ENCODE results near the gene TRIM71. TPM values are rescaled to one million over a fixed set of nuclear protein-coding genes. Genes with fewer than 3 reads are reported as not detected.

Gene TRIM71
- total RNA-seq, 5 donors from 2014 or later (not counting 1 experiment from before 2014, with no cell fraction given): 0.05 to 0.32 (median 0.29) TPM; not detected in 1

DNA sequence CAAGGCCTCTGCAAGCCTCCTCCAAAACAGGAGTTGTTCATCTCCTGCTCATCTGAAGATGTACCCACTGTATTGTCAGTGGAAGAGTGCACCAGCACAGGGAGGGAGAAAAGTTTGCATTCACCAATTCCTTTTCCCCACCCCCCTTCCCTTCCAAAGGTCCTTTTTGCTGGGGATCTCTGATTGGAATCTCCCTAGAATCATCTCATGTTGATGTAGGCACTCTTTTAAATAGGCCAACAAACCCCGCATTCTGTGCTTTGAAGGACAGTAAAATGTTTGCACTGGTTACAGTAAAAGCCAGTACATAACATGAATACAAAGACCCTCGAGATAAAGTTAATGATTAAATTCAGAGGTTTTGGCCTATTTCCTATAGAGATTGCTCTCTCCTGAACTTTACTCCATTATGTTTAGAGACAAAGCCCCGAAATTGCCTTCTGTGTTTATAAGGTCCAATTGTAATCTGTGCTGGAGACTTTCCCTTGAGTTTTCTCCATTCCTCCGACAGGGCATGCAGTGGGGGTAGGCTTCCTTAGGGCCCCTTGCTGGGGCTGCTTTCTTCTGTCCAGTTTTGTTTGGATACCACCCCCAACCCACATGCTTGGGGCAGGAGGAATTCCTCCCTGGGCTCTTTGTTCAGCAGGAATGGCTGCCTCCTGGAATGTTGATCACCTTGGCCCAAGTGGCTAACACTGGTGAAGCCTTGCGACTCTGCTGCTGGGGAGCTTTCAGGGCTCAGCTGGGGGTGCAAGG, 22.5 kb downstream of the TRIM71 start:
- Mint-ChIP-seq H3K36me3 (no peaks in the 10 kb centered on the region), H3K27ac (no peak overlapping the region), H3K9me3 (no peaks in the 10 kb centered on the region), H3K27me3 (peaks cover 0 to 3% of the 10 kb centered on the region in 2 donors), H3K4me1 (peaks cover 7 to 10% (median 10%) of the 10 kb centered on the region in 3 donors), H3K4me3 (no peak overlapping the region)
- WGBS (ENCODE audit: insufficient coverage): 83% methylated on average over 1 of the region's 5 CpGs
- H3K27me3 ChIP-seq (replicated peaks in 1 of 2; ENCODE audit: control insufficient read depth in 2 of 2, extremely low read depth in 1 of 2, insufficient read depth in 2 of 2, low read length in 1 of 2): peaks cover 0 to 7% of the 10 kb centered on the region in 2 experiments
- POLR2A ChIA-PET: interaction anchor here in 1 of 2 donors (0.6 kb wide), 1 partner anchor 1510 kb away, joined by 4 read pairs; no protein-coding TSS in a partner anchor
- H3K36me3 ChIP-seq (ENCODE audit: control insufficient read depth in 2 of 2, extremely low read depth in 1 of 2, insufficient read depth in 1 of 2, low read length in 1 of 2): no peaks in the 10 kb centered on the region
- CTCF ChIA-PET: no interaction called here
- ATAC-seq (replicated peaks in 1 of 4): no peak
- H3K4me1 ChIP-seq (ENCODE audit: control insufficient read depth in 1 of 2, extremely low read depth in 1 of 2, insufficient read depth in 2 of 2, low read length in 2 of 2): peaks cover 0 to 8% of the 10 kb centered on the region in 2 experiments
- no peak overlapping the region for H3K27ac ChIP-seq (ENCODE audit: low read length)
- H3K9me3 ChIP-seq: no peaks in the 10 kb centered on the region
- no peak overlapping the region for H3K4me3 ChIP-seq (ENCODE audit: control insufficient read depth in 1 of 2, extremely low read depth in 1 of 2, low read length in 1 of 2)
- no peak for DNase-seq

DNA sequence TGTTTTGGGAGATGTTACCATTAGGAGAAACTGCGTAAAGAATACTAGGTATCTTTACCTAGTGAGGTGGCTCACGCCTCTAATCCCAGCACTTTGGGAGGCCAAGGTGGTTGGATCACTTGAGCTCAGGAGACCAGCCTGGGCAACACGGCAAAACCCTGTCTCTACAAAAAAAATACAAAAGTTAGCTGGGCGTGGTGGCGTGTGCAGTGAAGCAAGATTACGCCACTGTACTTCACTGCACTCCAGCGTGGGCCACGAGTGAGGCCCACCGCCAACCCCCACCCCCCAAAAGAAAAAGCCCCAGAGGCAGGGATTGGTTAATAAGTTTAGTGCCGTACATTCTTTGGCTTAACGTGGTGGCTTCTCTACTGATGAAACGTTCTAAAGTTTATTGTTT, 23.5 kb downstream of the TRIM71 start:
- ATAC-seq (replicated peaks in 1 of 4) (no peak), DNase-seq (no peak)
- Mint-ChIP-seq H3K27me3 (peaks cover 0 to 3% of the 10 kb centered on the region in 2 donors), H3K4me1 (peaks cover 7 to 10% (median 10%) of the 10 kb centered on the region in 3 donors), H3K27ac (no peak overlapping the region), H3K36me3 (no peaks in the 10 kb centered on the region), H3K4me3 (no peak overlapping the region), H3K9me3 (no peaks in the 10 kb centered on the region)
- peaks cover 0 to 7% of the 10 kb centered on the region in 2 experiments for H3K27me3 ChIP-seq (replicated peaks in 1 of 2; ENCODE audit: control insufficient read depth in 2 of 2, extremely low read depth in 1 of 2, insufficient read depth in 2 of 2, low read length in 1 of 2)
- no peaks in the 10 kb centered on the region for H3K9me3 ChIP-seq
- WGBS (ENCODE audit: insufficient coverage): no CpG with 5 or more reads among the region's 12 CpGs
- CTCF ChIA-PET: no interaction called here
- no peak overlapping the region for H3K27ac ChIP-seq (ENCODE audit: low read length)
- H3K36me3 ChIP-seq (ENCODE audit: control insufficient read depth in 2 of 2, extremely low read depth in 1 of 2, insufficient read depth in 1 of 2, low read length in 1 of 2): no peaks in the 10 kb centered on the region
- H3K4me3 ChIP-seq (ENCODE audit: control insufficient read depth in 1 of 2, extremely low read depth in 1 of 2, low read length in 1 of 2): no peak overlapping the region
- POLR2A ChIA-PET: no interaction called here
- H3K4me1 ChIP-seq (ENCODE audit: control insufficient read depth in 1 of 2, extremely low read depth in 1 of 2, insufficient read depth in 2 of 2, low read length in 2 of 2): peaks cover 0 to 8% of the 10 kb centered on the region in 2 experiments

DNA sequence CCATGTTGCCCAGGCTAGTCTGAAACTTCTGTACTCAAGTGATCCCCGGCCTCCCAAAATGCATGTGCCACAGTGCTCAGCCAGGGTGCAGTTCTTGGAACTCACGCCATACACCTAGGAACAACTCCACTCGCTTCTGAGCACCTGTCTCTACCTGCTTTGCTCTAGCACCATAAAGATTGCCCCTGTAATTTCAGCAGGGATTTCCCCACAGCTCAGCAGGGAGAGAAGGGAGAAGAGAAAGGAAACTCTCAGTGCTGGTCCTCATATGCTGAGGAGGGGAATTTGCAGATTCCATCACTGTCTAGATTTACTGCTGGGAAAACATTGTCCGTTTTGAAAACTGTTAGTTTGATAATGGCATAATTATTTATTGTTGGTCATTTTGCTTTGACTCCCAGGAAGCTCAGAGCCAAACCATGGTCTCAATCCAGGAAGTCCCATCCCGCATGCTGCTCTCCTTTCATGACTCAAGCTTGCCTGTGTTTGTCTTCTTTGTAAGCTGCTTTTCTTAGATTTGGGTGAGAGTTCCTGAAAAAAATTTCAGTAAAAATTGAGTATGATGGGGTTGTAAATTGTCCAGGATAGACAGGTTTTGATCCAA, 24.2 kb downstream of the TRIM71 start:
- no peaks in the 10 kb centered on the region for H3K9me3 ChIP-seq
- peaks cover 7 to 10% (median 10%) of the 10 kb centered on the region in 3 donors for H3K4me1 Mint-ChIP-seq
- H3K4me3 Mint-ChIP-seq: no peak overlapping the region
- 74% methylated on average over 4 of the region's 5 CpGs for WGBS (ENCODE audit: insufficient coverage)
- no peaks in the 10 kb centered on the region for H3K9me3 Mint-ChIP-seq
- no peaks in the 10 kb centered on the region for H3K36me3 Mint-ChIP-seq
- ChIA-PET POLR2A (no interaction called here), CTCF (no interaction called here)
- peaks cover 0 to 8% of the 10 kb centered on the region in 2 experiments for H3K4me1 ChIP-seq (ENCODE audit: control insufficient read depth in 1 of 2, extremely low read depth in 1 of 2, insufficient read depth in 2 of 2, low read length in 2 of 2)
- H3K27ac ChIP-seq (ENCODE audit: low read length): no peak overlapping the region
- peaks cover 0 to 8% of the 10 kb centered on the region in 2 experiments for H3K27me3 ChIP-seq (replicated peaks in 1 of 2; ENCODE audit: control insufficient read depth in 2 of 2, extremely low read depth in 1 of 2, insufficient read depth in 2 of 2, low read length in 1 of 2)
- H3K27ac Mint-ChIP-seq: no peak overlapping the region
- peaks cover 0 to 3% of the 10 kb centered on the region in 2 donors for H3K27me3 Mint-ChIP-seq
- no peaks in the 10 kb centered on the region for H3K36me3 ChIP-seq (ENCODE audit: control insufficient read depth in 2 of 2, extremely low read depth in 1 of 2, insufficient read depth in 1 of 2, low read length in 1 of 2)
- no peak for ATAC-seq (replicated peaks in 1 of 4)
- DNase-seq: no peak
- no peak overlapping the region for H3K4me3 ChIP-seq (ENCODE audit: control insufficient read depth in 1 of 2, extremely low read depth in 1 of 2, low read length in 1 of 2)

DNA sequence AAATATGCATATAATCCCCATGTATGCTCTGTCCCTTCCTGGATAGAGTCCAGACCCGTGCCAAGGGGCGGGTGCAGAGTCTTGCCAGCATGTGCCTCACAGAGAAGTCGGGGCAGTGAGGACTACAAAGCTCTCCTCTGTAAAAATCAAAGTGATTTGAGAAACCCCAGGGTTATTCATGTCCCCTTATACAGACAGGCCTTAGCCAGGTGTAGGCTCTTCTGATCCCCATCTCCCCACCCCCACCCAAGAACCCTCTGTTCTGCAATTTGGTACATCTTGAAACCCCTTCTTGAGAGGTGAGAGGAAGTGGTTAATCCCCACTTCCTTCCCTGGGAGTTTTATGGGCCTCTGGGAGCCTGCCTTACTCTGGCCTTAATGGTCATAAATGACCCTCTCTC, 24.7 kb downstream of the TRIM71 start:
- no peak overlapping the region for H3K27ac Mint-ChIP-seq
- ATAC-seq (replicated peaks in 1 of 4): no peak
- Histone ChIP-seq H3K4me3 (ENCODE audit: control insufficient read depth in 1 of 2, extremely low read depth in 1 of 2, low read length in 1 of 2) (no peak overlapping the region), H3K9me3 (no peaks in the 10 kb centered on the region), H3K36me3 (ENCODE audit: control insufficient read depth in 2 of 2, extremely low read depth in 1 of 2, insufficient read depth in 1 of 2, low read length in 1 of 2) (no peaks in the 10 kb centered on the region), H3K4me1 (ENCODE audit: control insufficient read depth in 1 of 2, extremely low read depth in 1 of 2, insufficient read depth in 2 of 2, low read length in 2 of 2) (peaks cover 0 to 8% of the 10 kb centered on the region in 2 experiments), H3K27ac (ENCODE audit: low read length) (no peak overlapping the region), H3K27me3 (replicated peaks in 1 of 2; ENCODE audit: control insufficient read depth in 2 of 2, extremely low read depth in 1 of 2, insufficient read depth in 2 of 2, low read length in 1 of 2) (peaks cover 0 to 11% of the 10 kb centered on the region in 2 experiments)
- no peaks in the 10 kb centered on the region for H3K36me3 Mint-ChIP-seq
- WGBS (ENCODE audit: insufficient coverage): 65% methylated on average over 3 of the region's 3 CpGs
- H3K4me1 Mint-ChIP-seq: peaks cover 7 to 10% (median 10%) of the 10 kb centered on the region in 3 donors
- POLR2A ChIA-PET: no interaction called here
- no peaks in the 10 kb centered on the region for H3K9me3 Mint-ChIP-seq
- CTCF ChIA-PET: no interaction called here
- no peak for DNase-seq
- peaks cover 0 to 3% of the 10 kb centered on the region in 2 donors for H3K27me3 Mint-ChIP-seq
- H3K4me3 Mint-ChIP-seq: no peak overlapping the region

DNA sequence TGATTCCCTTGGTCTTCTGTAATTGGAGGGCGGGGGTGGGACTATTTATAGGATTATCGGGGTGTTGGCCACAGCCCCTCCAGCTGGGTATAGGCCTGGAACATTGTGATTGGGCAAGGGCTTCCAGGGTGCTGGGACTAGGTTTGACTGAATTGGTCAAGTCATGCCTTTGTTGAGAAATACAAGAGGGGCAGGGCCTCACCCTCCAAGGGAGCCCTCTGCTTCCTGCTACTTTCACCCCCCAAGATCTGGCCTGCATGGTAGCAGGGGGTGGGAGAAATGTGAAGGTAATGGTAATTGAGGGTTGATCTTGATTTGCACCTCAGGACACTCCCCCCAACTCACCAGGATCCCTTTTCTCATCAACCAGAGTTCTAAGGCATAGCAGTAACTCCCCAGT, 25.2 kb downstream of the TRIM71 start:
- ATAC-seq (replicated peaks in 1 of 4) (no peak), DNase-seq (no peak)
- ChIA-PET CTCF (no interaction called here), POLR2A (no interaction called here)
- Mint-ChIP-seq H3K4me3 (no peak overlapping the region), H3K4me1 (peaks cover 7 to 10% (median 10%) of the 10 kb centered on the region in 3 donors), H3K27ac (no peak overlapping the region), H3K36me3 (no peaks in the 10 kb centered on the region), H3K9me3 (no peaks in the 10 kb centered on the region), H3K27me3 (peaks cover 0 to 3% of the 10 kb centered on the region in 2 donors)
- Histone ChIP-seq H3K27ac (ENCODE audit: low read length) (no peak overlapping the region), H3K27me3 (replicated peaks in 1 of 2; ENCODE audit: control insufficient read depth in 2 of 2, extremely low read depth in 1 of 2, insufficient read depth in 2 of 2, low read length in 1 of 2) (peaks cover 0 to 11% of the 10 kb centered on the region in 2 experiments), H3K36me3 (ENCODE audit: control insufficient read depth in 2 of 2, extremely low read depth in 1 of 2, insufficient read depth in 1 of 2, low read length in 1 of 2) (no peaks in the 10 kb centered on the region), H3K4me3 (ENCODE audit: control insufficient read depth in 1 of 2, extremely low read depth in 1 of 2, low read length in 1 of 2) (no peak overlapping the region), H3K9me3 (no peaks in the 10 kb centered on the region), H3K4me1 (ENCODE audit: control insufficient read depth in 1 of 2, extremely low read depth in 1 of 2, insufficient read depth in 2 of 2, low read length in 2 of 2) (peaks cover 0 to 8% of the 10 kb centered on the region in 2 experiments)
- WGBS (ENCODE audit: insufficient coverage): 83% methylated on average over 1 of the region's 2 CpGs

DNA sequence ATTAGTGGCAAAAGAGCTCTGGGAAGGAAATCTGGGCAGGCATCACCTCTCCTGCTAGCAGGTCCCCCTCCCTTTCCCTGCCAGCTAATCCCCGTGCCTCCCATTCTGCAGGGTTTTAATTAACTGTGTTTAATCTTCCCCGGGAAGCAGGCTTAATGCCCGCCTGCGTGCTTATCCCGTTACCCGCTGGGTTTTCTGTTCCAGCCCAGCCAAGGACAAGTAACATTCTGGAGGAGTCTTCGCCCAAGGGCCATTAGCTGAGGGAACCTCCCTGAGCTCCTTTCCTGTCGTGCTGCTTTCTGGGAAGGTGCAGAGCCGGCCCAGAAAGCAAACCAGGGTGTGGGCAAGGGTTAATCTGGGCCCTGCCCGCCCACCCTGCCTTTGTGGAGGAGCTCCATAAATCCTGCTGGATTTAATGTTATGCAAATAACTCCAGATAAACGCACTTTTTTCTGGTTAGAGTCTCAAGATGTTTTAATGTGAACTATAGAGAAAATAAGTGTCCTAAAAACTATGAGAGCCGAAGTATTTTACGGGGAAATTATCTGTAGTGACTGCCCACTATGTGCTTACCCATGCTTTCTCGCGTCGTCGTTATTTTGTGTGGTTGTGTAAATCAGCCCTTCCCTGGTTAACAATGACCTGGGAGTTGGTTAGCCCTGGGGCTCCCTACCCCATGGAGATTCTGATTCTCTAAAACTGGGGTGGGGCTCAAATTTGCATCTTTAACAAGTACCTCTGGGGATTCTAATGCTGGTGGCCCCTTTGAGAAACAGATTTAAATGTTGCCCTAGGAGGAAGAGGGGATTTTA, 25.9 kb downstream of the TRIM71 start:
- no peaks in the 10 kb centered on the region for H3K9me3 Mint-ChIP-seq
- H3K4me1 ChIP-seq (ENCODE audit: control insufficient read depth in 1 of 2, extremely low read depth in 1 of 2, insufficient read depth in 2 of 2, low read length in 2 of 2): peaks cover 0 to 8% of the 10 kb centered on the region in 2 experiments
- DNase-seq (no peak), ATAC-seq (replicated peaks in 1 of 4) (no peak)
- ChIA-PET CTCF (interaction anchor here in 1 of 2 donors (0.7 kb wide), 1 partner anchor 78 kb away, joined by 3 read pairs; no protein-coding TSS in a partner anchor), POLR2A (no interaction called here)
- WGBS (ENCODE audit: insufficient coverage): 90% methylated on average over 10 of the region's 17 CpGs
- H3K27ac ChIP-seq (ENCODE audit: low read length): no peak overlapping the region
- peaks cover 7 to 10% (median 10%) of the 10 kb centered on the region in 3 donors for H3K4me1 Mint-ChIP-seq
- peaks cover 0 to 5% of the 10 kb centered on the region in 2 donors for H3K27me3 Mint-ChIP-seq
- no peaks in the 10 kb centered on the region for H3K9me3 ChIP-seq
- H3K4me3 Mint-ChIP-seq: no peak overlapping the region
- H3K36me3 ChIP-seq (ENCODE audit: control insufficient read depth in 2 of 2, extremely low read depth in 1 of 2, insufficient read depth in 1 of 2, low read length in 1 of 2): no peaks in the 10 kb centered on the region
- peaks cover 0 to 10% of the 10 kb centered on the region in 2 experiments for H3K27me3 ChIP-seq (replicated peaks in 1 of 2; ENCODE audit: control insufficient read depth in 2 of 2, extremely low read depth in 1 of 2, insufficient read depth in 2 of 2, low read length in 1 of 2)
- H3K36me3 Mint-ChIP-seq: no peaks in the 10 kb centered on the region
- no peak overlapping the region for H3K27ac Mint-ChIP-seq
- H3K4me3 ChIP-seq (ENCODE audit: control insufficient read depth in 1 of 2, extremely low read depth in 1 of 2, low read length in 1 of 2): no peak overlapping the region

All from T-cell (primary cell).